Lower lobe of right lung (tissue), 2 donors: ENCODE measurements around the gene QRFP. TPM values are rescaled to one million over a fixed set of nuclear protein-coding genes. Genes with fewer than 3 reads are reported as not detected.

Source experiments
- ATAC-seq, 2 donors: fragments of 200-7000 bp; cut with Tn5 transposase; one replicate each; pipeline ENCODE4 v1.9.1; 2020 to 2022; ENCODE audit warnings: mild to moderate bottlenecking in 2 of 2, moderate library complexity in 2 of 2
- DNase-seq: peaks from one replicate; pipeline ENCODE4 v3.0.0-alpha.2; 2020
- H3K27ac ChIP-seq: fragments of 200-600 bp; one replicate; pipeline ENCODE4 v1.8.0; 2022
- H3K27me3 ChIP-seq: fragments of 200-600 bp; one replicate; pipeline ENCODE4 v1.8.0; 2022; ENCODE audit warnings: low read depth
- H3K36me3 ChIP-seq: fragments of 200-600 bp; one replicate; pipeline ENCODE4 v1.8.0; 2022; ENCODE audit warnings: mild to moderate bottlenecking
- H3K4me1 ChIP-seq: fragments of 200-600 bp; one replicate; pipeline ENCODE4 v1.8.0; 2022
- H3K4me3 ChIP-seq: fragments of 200-600 bp; one replicate; pipeline ENCODE4 v1.8.0; 2022; ENCODE audit warnings: mild to moderate bottlenecking
- H3K9me3 ChIP-seq: fragments of 200-600 bp; one replicate; pipeline ENCODE4 v1.8.0; 2022
- intact Hi-C: fragments of 100-400 bp; cut with DNase I; formaldehyde crosslinking; loops from one replicate; pipeline ENCODE4 v1.11.0; 2022
- total RNA-seq: library from RNA; stranded (reverse); fragmentation: NEBNext Ultra II Directional; extraction: Animal tissue kit (Norgen Biotek cat#: 25700); gene quantifications from one replicate; pipeline ENCODE4 v1.2.1, GENCODE V29; 2021
- TF ChIP-seq, protein P1 (sequence below): fragments of 200-600 bp; IDR thresholded peaks from one replicate; pipeline ENCODE4 v1.8.0; 2022; ENCODE audit warnings: antibody characterized with exemption, mild to moderate bottlenecking
- donor health status: DM: no; HTN: yes; CAD: no; lungs with severe emphysema.

The QRFP gene
- total RNA-seq, 1 donor from 2014 or later: not detected

GRCh38 chr9:130932255-130933079 lies 35.9 kb upstream of the QRFP start:
- Histone ChIP-seq H3K9me3 (no peaks in the 10 kb centered on the region), H3K27ac (no peak overlapping the region), H3K36me3 (no peaks in the 10 kb centered on the region), H3K27me3 (peaks cover 53% of the 10 kb centered on the region), H3K4me3 (no peak overlapping the region), H3K4me1 (peaks cover 8% of the 10 kb centered on the region)
- intact Hi-C loops: no loop called here
- TF ChIP-seq, protein P1, sequence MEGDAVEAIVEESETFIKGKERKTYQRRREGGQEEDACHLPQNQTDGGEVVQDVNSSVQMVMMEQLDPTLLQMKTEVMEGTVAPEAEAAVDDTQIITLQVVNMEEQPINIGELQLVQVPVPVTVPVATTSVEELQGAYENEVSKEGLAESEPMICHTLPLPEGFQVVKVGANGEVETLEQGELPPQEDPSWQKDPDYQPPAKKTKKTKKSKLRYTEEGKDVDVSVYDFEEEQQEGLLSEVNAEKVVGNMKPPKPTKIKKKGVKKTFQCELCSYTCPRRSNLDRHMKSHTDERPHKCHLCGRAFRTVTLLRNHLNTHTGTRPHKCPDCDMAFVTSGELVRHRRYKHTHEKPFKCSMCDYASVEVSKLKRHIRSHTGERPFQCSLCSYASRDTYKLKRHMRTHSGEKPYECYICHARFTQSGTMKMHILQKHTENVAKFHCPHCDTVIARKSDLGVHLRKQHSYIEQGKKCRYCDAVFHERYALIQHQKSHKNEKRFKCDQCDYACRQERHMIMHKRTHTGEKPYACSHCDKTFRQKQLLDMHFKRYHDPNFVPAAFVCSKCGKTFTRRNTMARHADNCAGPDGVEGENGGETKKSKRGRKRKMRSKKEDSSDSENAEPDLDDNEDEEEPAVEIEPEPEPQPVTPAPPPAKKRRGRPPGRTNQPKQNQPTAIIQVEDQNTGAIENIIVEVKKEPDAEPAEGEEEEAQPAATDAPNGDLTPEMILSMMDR: no peak
- no peak for DNase-seq
- ATAC-seq: peak; percentile 27 to 34

DNA sequence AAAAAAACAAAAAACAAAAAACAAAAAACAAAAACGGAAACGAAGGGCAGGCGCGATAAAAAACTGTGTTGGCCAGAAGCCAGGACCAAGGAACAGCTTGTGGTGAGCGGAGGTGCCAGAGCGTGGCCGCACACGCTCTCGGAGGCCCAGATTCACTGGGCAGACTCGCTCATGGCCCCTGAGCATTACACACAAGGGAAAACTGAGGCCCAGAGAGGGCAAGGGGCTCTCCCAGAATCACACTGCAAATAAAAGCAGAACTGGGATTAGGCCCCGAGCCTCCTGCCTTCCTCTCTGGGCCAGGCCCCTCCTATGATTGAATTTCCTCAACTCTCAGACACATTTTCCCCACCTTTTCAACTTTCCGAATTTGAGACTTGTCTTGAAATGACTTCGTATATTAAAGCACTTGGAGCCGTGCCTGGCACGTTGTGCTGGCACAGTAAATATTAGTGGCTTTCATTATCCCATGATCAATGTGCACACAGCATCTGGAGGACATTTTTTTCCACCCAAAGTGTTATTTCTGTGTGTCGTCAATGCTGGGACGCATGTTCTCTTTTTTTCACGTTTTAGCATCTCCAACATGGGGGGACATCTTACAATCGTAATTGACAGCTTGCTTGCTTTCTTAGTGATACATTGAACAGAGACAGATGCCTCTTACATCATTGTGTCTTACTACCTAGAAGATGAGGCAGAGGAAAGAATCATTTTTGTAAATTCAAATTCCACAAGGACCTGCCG lies 35.1 kb upstream of the QRFP start:
- Histone ChIP-seq H3K36me3 (no peaks in the 10 kb centered on the region), H3K4me1 (peaks cover 8% of the 10 kb centered on the region), H3K4me3 (no peak overlapping the region), H3K9me3 (no peaks in the 10 kb centered on the region), H3K27me3 (peaks cover 45% of the 10 kb centered on the region), H3K27ac (no peak overlapping the region)
- intact Hi-C loops: no loop called here
- TF ChIP-seq, protein P1: no peak
- ATAC-seq: no peak
- DNase-seq: no peak

DNA sequence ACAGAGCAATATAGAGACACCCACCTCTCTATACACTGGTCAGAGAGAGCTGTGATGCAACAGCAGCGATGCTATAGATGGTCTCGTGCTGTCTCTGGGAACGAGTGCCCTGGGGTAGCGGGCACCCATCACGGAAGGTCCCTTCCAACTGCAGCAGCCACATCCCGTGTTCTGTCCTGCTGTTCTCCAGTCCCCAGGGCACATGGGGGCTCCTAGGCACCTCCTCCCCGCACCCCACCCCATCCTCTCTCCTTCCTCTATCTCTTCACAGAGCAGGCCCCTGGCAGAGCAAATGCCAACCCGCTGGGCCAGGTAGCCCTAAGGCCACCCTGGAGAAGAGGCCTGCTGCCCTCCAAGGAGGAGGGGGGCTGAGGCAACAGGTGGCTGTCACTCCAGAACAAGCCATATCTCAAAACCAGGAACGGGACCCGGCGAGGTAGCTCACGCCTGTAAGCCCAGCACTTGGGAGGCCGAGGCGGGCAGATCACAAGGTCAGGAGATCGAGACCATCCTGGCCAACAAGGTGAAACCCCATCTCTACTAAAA lies 34.3 kb upstream of the QRFP start:
- DNase-seq (no peak), ATAC-seq (no peak)
- Histone ChIP-seq H3K27ac (no peak overlapping the region), H3K36me3 (no peaks in the 10 kb centered on the region), H3K4me1 (peaks cover 8% of the 10 kb centered on the region), H3K27me3 (peaks cover 38% of the 10 kb centered on the region), H3K4me3 (no peak overlapping the region), H3K9me3 (no peaks in the 10 kb centered on the region)
- intact Hi-C loops: no loop called here
- TF ChIP-seq, protein P1: no peak

- Histone ChIP-seq H3K4me3 (no peak overlapping the region), H3K9me3 (no peaks in the 10 kb centered on the region), H3K27me3 (peaks cover 32% of the 10 kb centered on the region), H3K4me1 (peaks cover 8% of the 10 kb centered on the region), H3K27ac (no peak overlapping the region), H3K36me3 (no peaks in the 10 kb centered on the region)
- TF ChIP-seq, protein P1: no peak
- no peak for DNase-seq
- intact Hi-C loops: no loop called here
- no peak for ATAC-seq
Observed at GRCh38 chr9:130930132-130930803, 33.7 kb upstream of the QRFP start.

GRCh38 chr9:130929571-130930038 lies 33.0 kb upstream of the QRFP start:
- TF ChIP-seq, protein P1: no peak
- Histone ChIP-seq H3K27ac (no peak overlapping the region), H3K36me3 (no peaks in the 10 kb centered on the region), H3K4me3 (no peak overlapping the region), H3K9me3 (no peaks in the 10 kb centered on the region), H3K4me1 (peaks cover 8% of the 10 kb centered on the region), H3K27me3 (peaks cover 26% of the 10 kb centered on the region)
- no peak for DNase-seq
- no peak for ATAC-seq
- intact Hi-C loops: no loop called here
